GM19324 (cell line): ENCODE measurements around the gene ACTL10.

Experiments
- ATAC-seq: cut with Tn5 transposase; IDR thresholded peaks from one replicate; pipeline ENCODE4 v1.9.1; 2021; ENCODE audit warnings: mild to moderate bottlenecking, moderate library complexity; ENCODE audit not compliant: unreplicated experiment, low FRiP score

The ACTL10 gene

DNA sequence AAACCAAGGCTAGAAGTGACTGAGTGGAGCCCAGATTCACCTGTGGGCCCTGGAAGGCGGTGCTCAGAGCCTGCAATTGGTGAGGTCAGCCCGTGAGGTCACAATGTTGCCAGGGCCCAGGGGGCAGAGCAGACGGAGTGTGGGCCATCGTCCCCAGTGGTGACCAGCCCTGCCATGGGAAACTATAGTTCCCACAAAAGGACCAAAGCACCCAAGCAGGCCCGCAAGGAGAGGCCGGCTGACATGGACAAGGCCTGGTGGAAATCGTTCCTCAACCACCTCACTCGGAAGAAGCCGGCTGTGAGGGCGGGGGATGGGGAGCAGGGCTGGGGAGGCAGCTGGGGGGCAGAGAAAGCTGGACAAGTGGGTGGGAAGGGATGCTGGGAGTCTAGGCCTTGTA, 4.6 kb upstream of the ACTL10 start, which contains the start of gene C20orf144:
C20orf144 (plus strand) TSS at position 156 of the 400 bp plus-strand sequence; CDS start at position 175, 19 bp downstream.
- ATAC-seq, result no peak

- peak; percentile 48 for ATAC-seq
These were observed 3.3 kb upstream of the ACTL10 start for GRCh38 chr20:33663161-33664084.

DNA sequence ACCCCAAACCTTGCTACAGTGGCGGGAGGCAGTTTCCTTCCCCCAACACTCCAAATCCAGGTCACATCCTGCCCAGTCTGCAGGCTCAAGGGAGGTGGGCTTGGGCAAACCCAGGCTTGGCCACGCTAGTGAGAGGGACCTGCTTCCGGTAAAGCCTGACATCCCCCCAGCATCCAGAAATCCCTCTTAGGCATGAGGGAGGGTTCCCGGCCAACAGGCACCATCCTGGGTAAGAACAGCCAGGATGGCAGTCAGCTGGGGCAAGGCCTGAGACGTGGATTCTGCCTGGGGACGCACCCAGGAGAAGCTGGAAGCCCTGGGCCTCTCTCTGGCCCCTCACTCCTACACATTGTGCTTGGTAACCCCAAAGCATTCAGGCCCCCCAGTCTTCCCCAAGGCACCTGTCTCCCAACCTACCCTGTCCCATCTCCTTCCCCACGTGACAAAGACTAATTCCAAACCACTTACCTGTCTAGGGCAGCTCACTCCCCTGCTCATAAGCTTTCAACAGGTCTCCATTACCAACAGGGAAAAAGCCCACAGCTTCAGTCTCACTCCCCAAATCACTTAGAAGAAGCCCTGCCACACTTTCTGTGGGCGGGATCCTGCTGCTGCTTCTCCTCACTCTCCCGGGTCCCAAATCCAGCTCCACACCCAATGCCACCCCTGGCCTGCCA, 2.5 kb upstream of the ACTL10 start:
- no peak for ATAC-seq

DNA sequence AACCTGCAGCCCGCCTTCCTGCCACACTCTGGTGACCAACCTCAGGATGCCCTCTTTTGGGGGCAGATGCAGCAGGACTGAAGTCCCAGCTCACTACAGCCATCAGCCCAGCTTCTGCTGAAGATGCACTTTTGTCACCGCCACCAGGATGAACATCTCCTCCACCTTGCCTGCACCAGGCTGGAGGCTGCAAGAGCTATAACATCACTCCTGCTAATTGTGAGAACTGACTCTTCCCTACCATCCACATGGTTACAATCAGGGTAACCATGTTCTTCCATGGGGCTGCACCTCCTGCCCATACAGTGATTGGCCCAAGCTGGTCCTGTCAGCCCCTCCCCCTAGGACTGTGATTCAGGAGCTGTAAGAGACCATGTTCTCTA, 2.0 kb upstream of the ACTL10 start:
- ATAC-seq, result no peak

- ATAC-seq, result peak; percentile 2
These were observed 517 bp downstream of the ACTL10 start for GRCh38 chr20:33667245-33667675.

DNA sequence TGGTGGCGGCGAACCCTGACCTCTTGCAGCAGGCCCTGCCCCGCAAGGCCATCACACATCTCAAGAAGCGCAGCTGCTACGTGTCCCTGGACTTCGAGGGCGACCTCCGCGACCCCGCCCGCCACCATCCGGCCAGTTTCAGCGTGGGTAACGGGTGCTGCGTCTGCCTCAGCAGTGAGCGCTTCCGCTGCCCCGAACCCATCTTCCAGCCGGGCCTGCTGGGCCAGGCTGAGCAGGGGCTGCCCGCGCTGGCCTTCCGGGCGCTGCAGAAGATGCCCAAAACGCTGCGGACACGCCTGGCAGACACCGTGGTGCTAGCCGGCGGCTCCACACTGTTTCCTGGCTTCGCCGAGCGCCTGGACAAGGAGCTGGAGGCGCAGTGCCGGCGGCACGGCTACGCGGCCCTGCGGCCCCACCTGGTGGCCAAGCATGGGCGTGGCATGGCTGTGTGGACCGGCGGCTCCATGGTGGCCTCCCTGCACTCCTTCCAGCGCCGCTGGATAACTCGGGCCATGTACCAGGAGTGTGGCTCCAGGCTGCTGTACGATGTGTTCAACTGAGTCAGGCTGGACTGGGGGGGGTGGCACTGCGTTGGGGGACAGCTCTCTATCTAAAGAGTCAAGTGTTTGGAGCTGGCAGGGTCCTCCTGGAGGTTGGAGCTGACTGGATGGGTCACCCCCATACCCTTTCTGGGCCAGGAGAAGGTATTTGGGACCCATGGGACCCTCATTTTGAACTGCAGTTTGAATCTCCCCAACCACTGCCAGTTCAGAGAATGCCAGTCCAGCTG, 1.1 kb downstream of the ACTL10 start:
- ATAC-seq, result peak; percentile 28

DNA sequence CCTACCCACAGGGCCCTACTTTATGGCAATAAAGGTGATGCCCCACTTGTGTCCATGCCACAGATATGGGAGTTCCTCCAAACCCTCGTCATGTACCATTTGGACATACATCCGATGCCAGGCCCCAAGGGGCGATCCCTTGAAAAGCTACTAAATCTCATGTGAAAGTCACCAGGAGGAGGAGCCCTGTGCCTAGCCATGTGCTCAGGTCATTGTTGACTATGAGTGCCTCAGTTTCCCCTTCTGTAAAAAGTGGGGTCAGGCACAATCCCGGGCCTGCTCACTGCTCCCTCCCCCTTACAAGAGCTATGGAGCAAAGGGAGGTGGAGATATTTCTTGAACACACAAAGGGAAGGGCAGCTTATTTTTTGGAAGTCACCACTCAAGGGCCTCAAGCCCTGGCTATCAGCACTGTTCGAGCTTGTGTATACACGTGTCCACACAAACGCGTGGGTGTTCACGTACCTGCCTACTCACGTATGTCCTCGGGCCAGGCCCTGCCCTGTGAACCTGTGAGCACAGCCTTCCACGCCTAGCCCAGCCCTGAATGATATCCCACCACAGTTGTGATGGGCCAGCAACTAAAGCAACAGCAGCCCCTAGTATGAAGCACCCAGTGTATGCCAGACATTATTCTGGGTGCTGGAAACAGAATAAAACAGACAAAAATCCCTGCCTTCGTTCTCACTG, 1.9 kb downstream of the ACTL10 start:
- no peak for ATAC-seq

DNA sequence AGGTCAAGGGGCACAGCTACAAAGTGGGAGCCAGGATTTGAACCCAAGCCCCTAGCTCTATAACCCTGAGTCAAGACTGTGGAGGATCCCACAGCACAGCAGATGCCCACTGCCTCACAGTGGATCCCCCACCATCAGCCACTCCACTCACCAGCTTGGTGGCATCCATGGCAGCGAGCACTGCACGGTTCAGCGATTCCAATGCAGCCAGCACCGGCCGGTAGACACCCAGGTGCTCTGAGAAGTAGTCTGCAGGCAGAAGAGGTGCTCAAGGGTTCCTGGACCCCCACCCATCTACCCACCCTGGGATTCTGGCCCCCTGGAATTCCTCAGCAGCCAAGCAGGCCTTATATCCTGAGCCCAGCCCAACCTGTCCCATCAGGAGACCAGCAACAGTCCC, 2.5 kb downstream of the ACTL10 start:
- ATAC-seq, result no peak

GRCh38 chr20:33669873-33670640, 3.3 kb downstream of the ACTL10 start:
- no peak for ATAC-seq

DNA sequence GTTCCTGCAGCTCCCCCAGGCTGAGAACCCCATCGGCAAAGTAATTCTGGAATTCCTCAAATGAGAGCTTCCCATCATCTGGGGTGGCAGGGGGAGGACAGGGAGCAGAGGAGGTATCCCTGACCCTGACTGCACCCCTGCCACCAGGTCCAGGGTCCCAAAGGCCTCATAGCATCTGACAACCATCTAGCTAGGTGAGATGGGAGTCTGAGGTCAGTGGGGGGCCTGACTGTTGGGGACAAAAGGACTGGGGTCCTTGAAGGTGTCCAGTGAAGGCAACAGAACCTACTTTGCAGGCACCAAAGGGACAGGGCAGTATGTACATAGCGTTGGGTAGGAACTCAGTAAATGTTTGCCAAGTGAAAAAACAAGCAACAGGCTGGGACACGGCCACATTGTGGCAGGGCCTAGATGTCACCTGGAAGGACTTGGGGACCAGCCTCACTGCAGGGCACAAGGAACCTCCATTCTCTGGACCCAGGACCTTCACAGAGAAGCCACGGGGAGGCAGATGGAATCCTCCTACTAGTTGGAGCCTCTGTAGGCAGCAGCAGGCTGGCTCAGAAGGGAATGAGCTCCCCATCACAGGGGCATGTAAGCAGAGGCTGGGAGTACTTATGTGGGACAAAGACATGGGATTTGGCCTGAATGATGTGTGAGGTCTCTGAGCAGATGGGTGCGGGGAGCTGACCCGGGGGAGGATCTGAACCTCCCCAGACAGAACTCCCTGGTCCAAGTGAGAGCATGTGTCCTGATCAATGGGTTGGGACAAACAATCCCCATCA, 4.2 kb downstream of the ACTL10 start:
- no peak for ATAC-seq

DNA sequence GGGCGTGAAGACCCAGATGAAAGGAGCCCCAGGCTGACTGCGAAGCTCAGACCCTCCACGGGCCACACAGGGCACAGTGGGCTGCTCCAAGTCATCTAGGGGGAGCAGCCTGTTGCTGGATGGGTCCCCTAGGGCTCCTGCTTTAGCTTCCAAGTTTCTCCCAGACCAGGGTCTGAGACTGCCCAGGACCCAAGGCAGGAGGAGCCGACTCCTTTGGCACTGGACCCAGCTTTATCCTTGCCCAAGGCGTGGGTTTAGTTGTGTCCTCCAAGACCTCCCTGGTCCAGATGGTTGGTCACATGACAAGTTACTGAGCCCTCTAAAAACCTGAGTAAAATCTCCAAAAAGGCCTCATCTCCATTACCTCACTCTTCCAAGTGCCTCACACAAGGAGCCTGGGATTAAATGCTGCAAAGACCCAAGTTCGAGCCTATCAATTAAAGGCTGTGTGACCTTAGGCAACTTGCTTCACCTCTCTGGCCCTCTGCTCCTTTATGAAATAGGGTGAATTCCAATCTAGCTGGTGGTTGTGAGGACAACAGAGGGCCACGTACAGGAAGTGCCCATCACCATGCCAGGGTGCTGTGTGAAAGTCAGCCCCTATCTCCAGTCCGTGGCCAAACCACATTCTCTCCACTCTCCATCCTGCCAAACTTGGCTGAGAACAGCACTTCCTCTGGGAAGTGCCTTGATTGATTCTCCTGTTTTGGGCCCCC, 5.0 kb downstream of the ACTL10 start:
- ATAC-seq, result no peak

- ATAC-seq, result no peak
These were observed 5.8 kb downstream of the ACTL10 start for GRCh38 chr20:33672426-33673113.

DNA sequence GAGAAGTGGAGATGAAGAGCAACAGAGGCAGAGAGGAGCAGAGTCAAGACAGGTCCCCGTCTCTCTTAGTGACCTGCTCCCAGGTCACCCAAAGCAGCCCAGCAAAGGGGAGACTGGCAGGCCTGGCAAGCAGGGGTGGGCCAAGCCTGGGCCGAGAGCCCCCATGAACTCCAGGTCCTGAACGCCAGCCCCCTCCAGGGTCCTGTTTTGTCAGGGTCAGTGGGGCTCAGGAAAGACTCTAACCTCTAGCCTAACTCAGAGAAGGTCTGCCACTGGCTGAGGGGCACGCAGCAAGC, 6.3 kb downstream of the ACTL10 start:
- ATAC-seq, result no peak

GRCh38 chr20:33673410-33674293, 6.9 kb downstream of the ACTL10 start:
- ATAC-seq, result no peak

DNA sequence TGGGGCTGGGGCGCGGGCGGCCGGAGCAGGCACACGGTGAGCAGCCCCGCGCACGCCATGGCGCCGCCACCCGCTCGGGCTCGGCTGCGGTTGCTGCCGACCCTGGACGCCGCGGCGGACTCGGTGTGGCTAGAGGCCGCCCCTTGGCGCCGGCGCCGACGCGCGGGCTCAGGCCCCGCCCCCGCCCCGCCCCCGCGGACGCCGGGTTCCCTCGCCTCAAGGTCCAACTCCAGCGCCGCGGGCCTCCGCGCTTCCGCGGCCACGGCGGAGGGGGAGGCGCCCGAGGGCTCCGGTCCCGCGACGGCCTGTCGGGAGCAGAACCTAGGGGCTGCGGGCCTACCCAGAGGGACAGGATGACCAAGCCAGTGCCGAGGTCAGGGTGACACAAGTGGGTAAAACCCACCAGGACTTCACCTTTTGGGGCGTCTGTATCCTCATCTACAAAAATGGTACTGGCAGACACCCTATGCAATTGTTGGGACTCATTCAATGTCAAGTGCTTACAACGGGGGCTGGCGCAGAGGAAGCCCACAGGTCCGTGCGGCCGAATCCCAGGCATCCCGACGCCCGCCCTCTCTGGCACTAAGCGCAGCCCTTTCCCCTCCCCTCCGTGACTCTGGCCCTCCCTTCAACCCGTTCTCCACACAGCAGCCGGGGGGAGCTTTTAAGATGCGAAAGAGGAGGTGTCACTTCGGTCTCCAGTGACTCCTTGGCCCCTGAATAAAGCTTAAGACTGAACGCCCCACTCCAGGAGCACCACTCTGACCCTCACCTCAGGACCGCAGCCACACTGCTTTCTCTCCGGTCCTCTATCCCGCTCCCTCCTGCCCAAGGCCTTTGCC, 7.8 kb downstream of the ACTL10 start, which contains the start of gene NECAB3:
NECAB3 (minus strand) TSS at position 135 of the 842 bp plus-strand sequence; CDS start at position 59, 76 bp downstream.
- no peak for ATAC-seq
